Measurements from ENCODE around the gene WDR86. TPM values are rescaled to one million over a fixed set of nuclear protein-coding genes. Genes with fewer than 3 reads are reported as not detected.

Gene WDR86
- 7.3 TPM in 1 of 2 replicates, not detected in the other for total RNA-seq

DNA sequence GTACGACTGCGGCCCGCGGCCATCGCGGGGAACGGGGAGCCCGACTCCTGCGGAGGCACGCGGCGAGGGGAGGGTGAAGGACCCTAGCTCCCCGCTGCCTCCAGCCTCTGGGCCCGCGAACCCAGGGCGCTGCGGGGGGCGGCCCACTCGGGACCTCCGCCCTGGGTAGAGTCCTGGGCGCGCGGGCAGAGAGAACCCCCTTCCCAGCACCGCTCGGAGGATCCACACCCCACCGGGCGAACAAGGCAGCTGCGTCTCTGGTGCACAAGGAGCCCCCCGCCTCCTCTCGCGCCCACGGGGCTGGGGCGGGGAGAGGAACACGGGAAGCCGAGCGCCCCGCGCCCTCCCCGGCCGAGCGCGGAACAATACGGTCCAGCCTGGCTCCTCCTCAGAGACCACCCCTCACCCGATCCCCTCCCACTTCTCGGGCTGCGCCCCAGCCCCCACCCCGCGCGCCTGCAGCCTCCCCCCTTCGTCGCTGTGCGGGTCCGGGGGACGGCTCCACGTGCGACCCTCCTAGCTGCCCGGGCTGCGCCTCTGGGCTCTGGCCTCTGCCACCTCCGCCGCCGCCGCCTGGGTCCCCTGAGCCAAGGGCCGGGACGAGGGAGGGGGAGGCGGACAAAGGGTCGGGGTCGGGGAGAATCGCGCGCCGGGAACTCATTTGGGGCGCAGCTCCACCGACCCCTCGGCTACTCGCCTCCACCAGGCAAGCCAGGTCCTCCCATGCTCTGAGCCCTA is at the start of gene WDR86:
WDR86 (minus strand) TSS at position 372 of the 738 bp plus-strand sequence. CDS start 449 bp downstream, outside the sequence.

GRCh38 chr7:151439855-151440798 is 30.3 kb upstream of the WDR86 start, which contains the start of gene CRYGN:
CRYGN (minus strand) TSS chr7:151440141; CDS start chr7:151439917, 224 bp downstream.

GRCh38 chr7:151341357-151342101 is 68.3 kb downstream of the WDR86 start, which contains the start of gene NUB1:
NUB1 (plus strand) TSS chr7:151341812; CDS start chr7:151345350, 3,538 bp downstream.

Other genes starting within 250 kb of the WDR86 start
- not detected in 2 replicates for gene GBX1, start 242.3 kb downstream of the WDR86 start, total RNA-seq
- gene ASB10, start 222.8 kb downstream of the WDR86 start, total RNA-seq = not detected in 2 replicates
- gene H2BK1, start 199.6 kb downstream of the WDR86 start, total RNA-seq = not detected in 2 replicates
- gene ABCF2, start 182.8 kb downstream of the WDR86 start, total RNA-seq = 64.9 and 83.0 TPM in 2 replicates
- 26.0 and 48.8 TPM in 2 replicates for gene CHPF2, start 177.6 kb downstream of the WDR86 start, total RNA-seq
- 1.4 and 5.6 TPM in 2 replicates for gene SMARCD3, start 161.3 kb downstream of the WDR86 start, total RNA-seq
- 32.5 and 48.6 TPM in 2 replicates for gene NUB1, start 68.2 kb downstream of the WDR86 start, total RNA-seq
- gene CRYGN, start 30.1 kb upstream of the WDR86 start, total RNA-seq = 0.14 TPM in 1 of 2 replicates, not detected in the other
- 83.2 and 85.1 TPM in 2 replicates for gene RHEB, start 109.9 kb upstream of the WDR86 start, total RNA-seq

Data from nasal cavity respiratory epithelium epithelial cell of viscerocranial mucosa (primary cell).